ENCODE results near the gene ZNF324B. TPM values are rescaled to one million over a fixed set of nuclear protein-coding genes. Genes with fewer than 3 reads are reported as not detected.

Gene ZNF324B
- total and polyA plus RNA-seq, 2 donors (not counting 1 experiment from before 2014, with no cell fraction given): 5.6 to 17.4 TPM

- Histone ChIP-seq H3K4me2 (replicated peaks; ENCODE audit: low read depth, low read length, poor library complexity, severe bottlenecking) (peak overlapping the region; percentile 91), H3K27ac (ENCODE audit: low read length in 2 of 2) (peak overlapping the region; percentile 82 to 89), H3K4me1 (ENCODE audit: control insufficient read depth in 2 of 2, insufficient read depth in 2 of 2, low read length in 2 of 2) (peaks cover 14 to 18% of the 10 kb centered on the region in 2 donors), H4K20me1 (ENCODE audit: control insufficient read depth, insufficient read depth, low read length, poor library complexity, severe bottlenecking) (no peaks in the 10 kb centered on the region), H2AFZ (ENCODE audit: insufficient read depth, low read depth, low read length, poor library complexity, severe bottlenecking) (peak overlapping the region; percentile 78), H3K79me2 (ENCODE audit: control insufficient read depth, insufficient read depth, low read length) (no peaks in the 10 kb centered on the region), H3K9ac (ENCODE audit: low read length) (peak overlapping the region; percentile 69), H3K4me3 (ENCODE audit: control extremely low read depth in 1 of 5, extremely low read depth in 1 of 5, insufficient read depth in 1 of 5, low read depth in 2 of 5, low read length in 4 of 5) (peak overlapping the region; percentile 39 to 85 (median 70)), H3K36me3 (replicated peaks in 1 of 2; ENCODE audit: control extremely low read depth in 1 of 2, control insufficient read depth in 1 of 2, extremely low read depth in 1 of 2, insufficient read depth in 2 of 2, low read length in 1 of 2) (peaks cover 4 to 13% of the 10 kb centered on the region in 2 experiments), H3K27me3 (replicated peaks in 1 of 4; ENCODE audit: control extremely low read depth in 1 of 4, control insufficient read depth in 3 of 4, insufficient read depth in 4 of 4, low read length in 3 of 4) (no peaks in the 10 kb centered on the region), H3K9me3 (ENCODE audit: control extremely low read depth in 1 of 3, control insufficient read depth in 2 of 3, insufficient read depth in 1 of 3, low read length in 2 of 3) (no peaks in the 10 kb centered on the region)
- ATAC-seq (ENCODE audit: low read depth) (no peak), DNase-seq (no peak)
- Mint-ChIP-seq H3K4me1 (peaks cover 20% of the 10 kb centered on the region), H3K27ac (peak overlapping the region; percentile 98), H3K9me3 (ENCODE audit: insufficient read depth) (no peaks in the 10 kb centered on the region), H3K27me3 (no peaks in the 10 kb centered on the region), H3K4me3 (peak overlapping the region; percentile 98)
- CTCF ChIA-PET: no interaction called here
- POLR2A ChIA-PET: interaction anchor here (1.0 to 1.1 kb wide), 3 partner anchors 10 to 95 kb away, joined by 3 to 4 read pairs (median 3); partner anchors contain the start of genes ZBTB45, ZNF324 and ZNF837
- 7% methylated on average over 27 of the region's 27 CpGs for WGBS (ENCODE audit: insufficient coverage)
- intact Hi-C loops (cut with micrococcal nuclease): loop anchor here (1.0 to 5.0 kb wide), 7 partner anchors 10 to 294 kb away; partner anchors contain the start of genes ERVK3-1, ZNF132, ZNF274 and ZNF497
- no peak for TF ChIP-seq EZH2 (IDR thresholded peaks at IDR 0.05; ENCODE audit: borderline replicate concordance, insufficient read depth, low read depth, low read length, poor library complexity, severe bottlenecking)
- no peak for TF ChIP-seq CTCF (IDR thresholded peaks at IDR 0.05)
These were observed 25.1 kb downstream of the ZNF324B start for GRCh38 chr19:58476498-58477015.

GRCh38 chr19:58477130-58477529, 25.7 kb downstream of the ZNF324B start:
- Histone ChIP-seq H3K27me3 (replicated peaks in 1 of 4; ENCODE audit: control extremely low read depth in 1 of 4, control insufficient read depth in 3 of 4, insufficient read depth in 4 of 4, low read length in 3 of 4) (no peaks in the 10 kb centered on the region), H3K27ac (ENCODE audit: low read length in 2 of 2) (no peak overlapping the region), H3K79me2 (ENCODE audit: control insufficient read depth, insufficient read depth, low read length) (no peaks in the 10 kb centered on the region), H4K20me1 (ENCODE audit: control insufficient read depth, insufficient read depth, low read length, poor library complexity, severe bottlenecking) (no peaks in the 10 kb centered on the region), H3K4me1 (ENCODE audit: control insufficient read depth in 2 of 2, insufficient read depth in 2 of 2, low read length in 2 of 2) (peaks cover 14 to 18% of the 10 kb centered on the region in 2 donors), H3K4me3 (ENCODE audit: control extremely low read depth in 1 of 5, extremely low read depth in 1 of 5, insufficient read depth in 1 of 5, low read depth in 2 of 5, low read length in 4 of 5) (no peak overlapping the region), H3K36me3 (replicated peaks in 1 of 2; ENCODE audit: control extremely low read depth in 1 of 2, control insufficient read depth in 1 of 2, extremely low read depth in 1 of 2, insufficient read depth in 2 of 2, low read length in 1 of 2) (peaks cover 4 to 8% of the 10 kb centered on the region in 2 experiments), H3K9me3 (ENCODE audit: control extremely low read depth in 1 of 3, control insufficient read depth in 2 of 3, insufficient read depth in 1 of 3, low read length in 2 of 3) (no peaks in the 10 kb centered on the region), H2AFZ (ENCODE audit: insufficient read depth, low read depth, low read length, poor library complexity, severe bottlenecking) (peak overlapping the region; percentile 78), H3K9ac (ENCODE audit: low read length) (no peak overlapping the region), H3K4me2 (replicated peaks; ENCODE audit: low read depth, low read length, poor library complexity, severe bottlenecking) (peak overlapping the region; percentile 91)
- peak overlapping the region; percentile 98 for H3K4me3 Mint-ChIP-seq
- H3K27ac Mint-ChIP-seq: peak overlapping the region; percentile 98
- H3K27me3 Mint-ChIP-seq: no peaks in the 10 kb centered on the region
- intact Hi-C loops (cut with micrococcal nuclease): loop anchor here (2.0 to 5.0 kb wide), 2 partner anchors 115 to 294 kb away; partner anchors contain the start of genes ZNF274 and ZNF497
- POLR2A ChIA-PET: interaction anchor here (1.0 to 1.1 kb wide), 2 partner anchors 10 to 43 kb away, joined by 3 to 4 read pairs; partner anchors contain the start of genes ZBTB45 and ZNF324
- peaks cover 20% of the 10 kb centered on the region for H3K4me1 Mint-ChIP-seq
- no peak for DNase-seq
- CTCF ChIA-PET: no interaction called here
- 93% methylated on average over 15 of the region's 15 CpGs for WGBS (ENCODE audit: insufficient coverage)
- TF ChIP-seq CTCF (IDR thresholded peaks at IDR 0.05) (no peak), EZH2 (IDR thresholded peaks at IDR 0.05; ENCODE audit: borderline replicate concordance, insufficient read depth, low read depth, low read length, poor library complexity, severe bottlenecking) (no peak)
- no peak for ATAC-seq (ENCODE audit: low read depth)
- no peaks in the 10 kb centered on the region for H3K9me3 Mint-ChIP-seq (ENCODE audit: insufficient read depth)

All from B cell (primary cell).